ENCODE results near the gene GLS2.
"Not testable (repeated sequence)": the region's sequence is repeated elsewhere in the genome, so short reads cannot be mapped to it uniquely, and the experiment has no call there.

The GLS2 gene

GRCh38 chr12:56493409-56494105 lies 5.6 kb upstream of the GLS2 start:
- DNase-seq (ENCODE audit: low read depth in 2 of 2), result not testable (repeated sequence)

- DNase-seq (ENCODE audit: low read depth in 2 of 2), result no peak
Measured at GRCh38 chr12:56490360-56490759, 2.4 kb upstream of the GLS2 start.

- DNase-seq (ENCODE audit: low read depth in 2 of 2), result no peak
Measured at GRCh38 chr12:56487448-56488040, 417 bp downstream of the GLS2 start.

GRCh38 chr12:56486694-56487093 lies 1.3 kb downstream of the GLS2 start:
- DNase-seq (ENCODE audit: low read depth in 2 of 2), result no peak

GRCh38 chr12:56484566-56484965 lies 3.4 kb downstream of the GLS2 start:
- no peak for DNase-seq (ENCODE audit: low read depth in 2 of 2)

- DNase-seq (ENCODE audit: low read depth in 2 of 2), result no peak
Measured at GRCh38 chr12:56479625-56480024, 8.3 kb downstream of the GLS2 start.

GRCh38 chr12:56477521-56478225 lies 10.3 kb downstream of the GLS2 start:
- no peak for DNase-seq (ENCODE audit: low read depth in 2 of 2)

- no peak for DNase-seq (ENCODE audit: low read depth in 2 of 2)
Measured at GRCh38 chr12:56476972-56477432, 11.0 kb downstream of the GLS2 start.

- no peak for DNase-seq (ENCODE audit: low read depth in 2 of 2)
Measured at GRCh38 chr12:56476143-56476542, 11.8 kb downstream of the GLS2 start.

- DNase-seq (ENCODE audit: low read depth in 2 of 2), result no peak
Measured at GRCh38 chr12:56474389-56474788, 13.6 kb downstream of the GLS2 start.

GRCh38 chr12:56469007-56469930 lies 18.7 kb downstream of the GLS2 start:
- no peak for DNase-seq (ENCODE audit: low read depth in 2 of 2)

GRCh38 chr12:56468216-56469006 lies 19.6 kb downstream of the GLS2 start, which contains the start of gene SPRYD4:
SPRYD4 (plus strand) TSS chr12:56468578; CDS start chr12:56468592, 14 bp downstream.
- peak; percentile 75 to 80 for DNase-seq (ENCODE audit: low read depth in 2 of 2)

GRCh38 chr12:56462565-56462964 lies 25.4 kb downstream of the GLS2 start:
- DNase-seq (ENCODE audit: low read depth in 2 of 2), result no peak

GRCh38 chr12:56461235-56462159 lies 26.5 kb downstream of the GLS2 start:
- DNase-seq (ENCODE audit: low read depth in 2 of 2), result no peak

GRCh38 chr12:56457817-56458216 lies 30.1 kb downstream of the GLS2 start:
- DNase-seq (ENCODE audit: low read depth in 2 of 2), result no peak

- no peak for DNase-seq (ENCODE audit: low read depth in 2 of 2)
Measured at GRCh38 chr12:56454557-56454956, 33.4 kb downstream of the GLS2 start, which contains the start of gene MIP. MIP (minus strand) TSS chr12:56454657; CDS start chr12:56454613, 44 bp downstream.

GRCh38 chr12:56451147-56451546 lies 36.8 kb downstream of the GLS2 start:
- DNase-seq (ENCODE audit: low read depth in 2 of 2), result no peak

- no peak for DNase-seq (ENCODE audit: low read depth in 2 of 2)
Measured at GRCh38 chr12:56450241-56450640, 37.7 kb downstream of the GLS2 start.

GRCh38 chr12:56449622-56449984 lies 38.4 kb downstream of the GLS2 start:
- no peak for DNase-seq (ENCODE audit: low read depth in 2 of 2)

Measured in fibroblast of skin of left quadriceps (primary cell).